ENCODE data around the gene BBS4.
"Not testable (repeated sequence)": the region's sequence is repeated elsewhere in the genome, so short reads cannot be mapped to it uniquely, and the experiment has no call there.

GRCh38 chr15:72663931-72664330, 22.1 kb upstream of the BBS4 start:
- TF ChIP-seq, protein P1, sequence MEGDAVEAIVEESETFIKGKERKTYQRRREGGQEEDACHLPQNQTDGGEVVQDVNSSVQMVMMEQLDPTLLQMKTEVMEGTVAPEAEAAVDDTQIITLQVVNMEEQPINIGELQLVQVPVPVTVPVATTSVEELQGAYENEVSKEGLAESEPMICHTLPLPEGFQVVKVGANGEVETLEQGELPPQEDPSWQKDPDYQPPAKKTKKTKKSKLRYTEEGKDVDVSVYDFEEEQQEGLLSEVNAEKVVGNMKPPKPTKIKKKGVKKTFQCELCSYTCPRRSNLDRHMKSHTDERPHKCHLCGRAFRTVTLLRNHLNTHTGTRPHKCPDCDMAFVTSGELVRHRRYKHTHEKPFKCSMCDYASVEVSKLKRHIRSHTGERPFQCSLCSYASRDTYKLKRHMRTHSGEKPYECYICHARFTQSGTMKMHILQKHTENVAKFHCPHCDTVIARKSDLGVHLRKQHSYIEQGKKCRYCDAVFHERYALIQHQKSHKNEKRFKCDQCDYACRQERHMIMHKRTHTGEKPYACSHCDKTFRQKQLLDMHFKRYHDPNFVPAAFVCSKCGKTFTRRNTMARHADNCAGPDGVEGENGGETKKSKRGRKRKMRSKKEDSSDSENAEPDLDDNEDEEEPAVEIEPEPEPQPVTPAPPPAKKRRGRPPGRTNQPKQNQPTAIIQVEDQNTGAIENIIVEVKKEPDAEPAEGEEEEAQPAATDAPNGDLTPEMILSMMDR (conservative IDR thresholded peaks at IDR 0.05 in 1 of 2, IDR thresholded peaks at IDR 0.05 in 1 of 2; ENCODE audit: extremely low read depth in 1 of 2, insufficient read depth in 1 of 2, low read depth in 1 of 2, low read length in 2 of 2) = not testable (repeated sequence)
- TF ChIP-seq EZH2 (IDR thresholded peaks at IDR 0.05; ENCODE audit: borderline replicate concordance, low read length) = not testable (repeated sequence)

Data from mammary epithelial cell (primary cell).